Fibroblast of villous mesenchyme (primary cell): ENCODE measurements around the gene TRIM72. TPM values are rescaled to one million over a fixed set of nuclear protein-coding genes. Genes with fewer than 3 reads are reported as not detected.
"Not testable (repeated sequence)": the region's sequence is repeated elsewhere in the genome, so short reads cannot be mapped to it uniquely, and the experiment has no call there.

Experiments
- DNase-seq: peaks from one replicate; pipeline ENCODE4 v3.0.0-alpha.2; 2010; ENCODE audit warnings: low read depth
- H3K4me3 ChIP-seq: 2 replicates; pipeline ENCODE4 v1.5.1; 2011; ENCODE audit warnings: low read depth, mild to moderate bottlenecking, low read length
- total RNA-seq: library from RNA; depleted of rRNA; stranded (reverse); fragments of >200 nt; gene quantifications from 2 replicates; pipeline ENCODE4 v1.2.3, GENCODE V29; 2012
- TF ChIP-seq, protein P1 (sequence below): IDR thresholded peaks from 2 replicates; pipeline ENCODE4 v1.5.1; 2012; ENCODE audit warnings: low read depth, mild to moderate bottlenecking, low read length; ENCODE audit not compliant: insufficient read depth

Gene TRIM72
- total RNA-seq, 1 donor: not detected

DNA sequence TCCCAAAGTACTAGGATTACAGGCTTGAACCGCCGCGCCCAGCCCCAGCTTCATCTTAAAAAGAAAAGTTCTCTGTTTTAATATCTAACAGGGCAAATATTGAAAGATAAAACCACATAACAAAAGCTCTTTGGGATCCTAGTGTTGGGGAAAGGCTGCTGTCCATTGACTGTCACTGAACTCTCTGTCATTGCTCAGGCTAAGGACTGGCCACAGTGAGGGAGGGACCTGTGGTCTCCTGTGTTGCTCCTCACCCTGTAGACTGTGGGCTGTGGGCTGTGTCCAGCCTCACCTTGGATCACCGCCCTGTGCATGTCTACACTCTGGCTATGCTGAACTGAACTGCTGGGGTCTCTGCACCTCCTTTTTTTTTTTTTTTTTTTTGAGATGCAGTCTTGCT is 14.3 kb downstream of the TRIM72 start:
- TF ChIP-seq, protein P1, sequence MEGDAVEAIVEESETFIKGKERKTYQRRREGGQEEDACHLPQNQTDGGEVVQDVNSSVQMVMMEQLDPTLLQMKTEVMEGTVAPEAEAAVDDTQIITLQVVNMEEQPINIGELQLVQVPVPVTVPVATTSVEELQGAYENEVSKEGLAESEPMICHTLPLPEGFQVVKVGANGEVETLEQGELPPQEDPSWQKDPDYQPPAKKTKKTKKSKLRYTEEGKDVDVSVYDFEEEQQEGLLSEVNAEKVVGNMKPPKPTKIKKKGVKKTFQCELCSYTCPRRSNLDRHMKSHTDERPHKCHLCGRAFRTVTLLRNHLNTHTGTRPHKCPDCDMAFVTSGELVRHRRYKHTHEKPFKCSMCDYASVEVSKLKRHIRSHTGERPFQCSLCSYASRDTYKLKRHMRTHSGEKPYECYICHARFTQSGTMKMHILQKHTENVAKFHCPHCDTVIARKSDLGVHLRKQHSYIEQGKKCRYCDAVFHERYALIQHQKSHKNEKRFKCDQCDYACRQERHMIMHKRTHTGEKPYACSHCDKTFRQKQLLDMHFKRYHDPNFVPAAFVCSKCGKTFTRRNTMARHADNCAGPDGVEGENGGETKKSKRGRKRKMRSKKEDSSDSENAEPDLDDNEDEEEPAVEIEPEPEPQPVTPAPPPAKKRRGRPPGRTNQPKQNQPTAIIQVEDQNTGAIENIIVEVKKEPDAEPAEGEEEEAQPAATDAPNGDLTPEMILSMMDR: no peak
- H3K4me3 ChIP-seq: no peak overlapping the region
- DNase-seq: no peak

DNA sequence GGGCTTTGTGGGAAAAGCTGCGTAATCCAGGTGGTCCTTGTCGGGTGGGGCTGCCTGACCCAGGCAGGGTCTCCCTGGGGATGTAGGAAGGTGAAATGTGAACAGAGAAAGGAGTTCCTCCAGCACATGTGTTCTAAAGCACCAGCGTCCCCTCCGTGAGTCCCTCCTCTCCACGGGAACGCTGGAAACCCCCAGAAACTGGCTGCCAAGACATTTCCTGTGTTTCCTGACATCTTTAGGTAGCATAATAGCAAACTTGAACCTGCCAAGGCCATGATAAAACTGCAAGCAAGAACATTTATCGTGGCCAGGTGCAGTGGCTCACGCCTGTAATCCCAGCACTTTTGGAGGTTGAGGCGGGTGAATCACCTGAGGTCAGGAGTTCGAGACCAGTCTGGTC is 15.6 kb downstream of the TRIM72 start:
- no peak overlapping the region for H3K4me3 ChIP-seq
- TF ChIP-seq, protein P1: no peak
- DNase-seq: no peak

DNA sequence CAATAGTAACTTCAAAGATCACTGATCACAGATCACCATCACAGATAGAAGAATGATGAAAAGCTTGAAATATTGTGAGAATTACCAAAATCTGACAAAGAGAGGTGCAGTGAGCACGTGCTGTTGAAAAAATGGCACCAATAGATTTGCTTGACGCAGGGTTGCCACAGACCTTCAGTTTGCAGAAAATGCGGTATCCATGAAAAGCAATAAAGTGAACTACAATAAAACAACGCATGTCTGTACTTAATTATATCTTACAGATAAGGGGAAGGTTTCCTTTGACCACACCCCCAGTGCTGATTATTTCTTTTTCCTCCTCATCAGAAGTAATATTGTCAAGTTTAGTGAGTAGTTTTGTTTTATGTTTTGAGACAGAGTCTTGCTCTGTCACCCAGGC is 24.1 kb downstream of the TRIM72 start:
- H3K4me3 ChIP-seq: no peak overlapping the region
- TF ChIP-seq, protein P1: no peak
- no peak for DNase-seq

DNA sequence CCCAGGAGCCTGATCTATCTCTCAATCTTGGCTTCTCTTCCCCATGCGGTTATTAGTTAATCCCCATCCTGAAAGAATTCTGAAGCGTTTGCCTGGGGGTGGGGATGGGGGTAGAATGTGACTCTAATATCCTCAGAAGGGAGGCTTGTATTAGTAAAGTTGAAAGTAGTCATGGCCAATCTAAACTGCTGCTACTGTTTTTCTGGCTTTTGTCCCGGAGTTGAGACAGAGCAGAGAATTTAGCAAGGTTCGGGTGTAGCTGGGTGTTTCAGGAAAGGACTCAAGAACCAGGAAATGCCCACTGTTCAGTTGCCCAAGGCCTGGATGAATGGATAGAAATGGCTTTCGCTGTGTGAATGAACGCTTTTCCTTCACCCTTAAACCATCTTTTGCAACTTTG is 28.3 kb downstream of the TRIM72 start:
- TF ChIP-seq, protein P1: no peak
- DNase-seq: peak; percentile 6
- H3K4me3 ChIP-seq: no peak overlapping the region

DNA sequence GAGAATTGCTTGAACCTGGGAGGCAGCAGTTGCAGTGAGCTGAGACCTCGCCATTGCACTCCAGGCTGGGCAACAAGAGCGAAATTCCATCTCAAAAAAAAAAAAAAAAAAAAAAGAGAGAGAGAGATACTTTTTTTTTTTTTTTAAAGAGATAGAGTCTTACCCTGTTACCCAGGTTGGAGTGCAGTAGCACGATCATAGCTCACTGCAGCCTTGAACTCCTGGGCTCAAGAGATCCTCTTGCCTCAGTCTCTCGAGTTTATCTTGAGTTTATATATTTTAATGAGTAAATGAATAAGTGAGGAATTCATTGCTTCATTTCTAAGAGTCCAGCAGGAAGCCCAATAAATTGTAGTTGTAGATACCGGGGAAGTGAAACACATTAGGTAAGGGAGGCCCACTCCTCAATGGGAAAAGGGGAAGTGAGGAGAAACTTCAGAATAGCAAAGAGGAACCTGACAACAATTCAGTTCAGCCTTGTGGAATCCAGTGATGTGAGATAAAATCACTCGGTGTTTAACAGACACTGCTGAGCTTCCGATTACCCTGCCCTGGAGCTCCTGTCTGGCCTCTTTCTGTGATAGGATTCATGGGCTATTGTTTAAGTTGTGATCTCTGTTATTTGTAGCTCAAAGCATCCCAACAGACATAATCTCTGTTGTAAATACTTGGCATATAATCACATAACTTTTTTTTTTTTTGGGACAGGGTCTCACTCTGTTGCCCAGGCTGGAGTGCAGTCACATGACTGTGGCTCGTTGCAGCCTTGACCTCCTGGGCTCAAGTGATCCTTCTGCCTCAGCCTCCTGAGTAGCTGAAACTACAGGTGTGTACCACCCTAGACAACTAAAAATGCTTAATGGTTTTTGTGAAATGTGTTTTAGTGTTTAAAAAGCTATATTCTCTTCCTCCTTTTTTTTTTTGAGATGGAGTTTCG is 30.1 kb downstream of the TRIM72 start:
- H3K4me3 ChIP-seq: no peak overlapping the region
- DNase-seq: no peak
- TF ChIP-seq, protein P1: no peak

DNA sequence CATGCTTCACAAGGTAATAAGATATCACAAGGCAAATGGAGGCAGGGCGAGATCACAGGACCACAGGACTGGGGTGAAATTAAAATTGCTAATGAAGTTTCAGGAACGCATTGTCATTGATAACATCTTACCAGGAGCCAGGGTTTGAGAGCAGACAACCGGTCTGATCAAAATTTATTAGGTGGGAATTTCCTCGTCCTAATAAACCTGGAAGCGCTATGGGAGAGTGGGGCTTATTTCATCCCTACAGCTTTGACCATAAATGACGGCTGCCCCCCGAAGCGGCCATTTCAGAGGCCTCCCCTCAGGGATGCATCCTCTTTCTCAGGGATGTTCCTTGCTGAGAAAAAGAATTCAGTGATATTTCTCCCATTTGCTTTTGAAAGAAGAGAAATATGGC is 31.7 kb downstream of the TRIM72 start:
- H3K4me3 ChIP-seq, DNase-seq: not testable (repeated sequence)

DNA sequence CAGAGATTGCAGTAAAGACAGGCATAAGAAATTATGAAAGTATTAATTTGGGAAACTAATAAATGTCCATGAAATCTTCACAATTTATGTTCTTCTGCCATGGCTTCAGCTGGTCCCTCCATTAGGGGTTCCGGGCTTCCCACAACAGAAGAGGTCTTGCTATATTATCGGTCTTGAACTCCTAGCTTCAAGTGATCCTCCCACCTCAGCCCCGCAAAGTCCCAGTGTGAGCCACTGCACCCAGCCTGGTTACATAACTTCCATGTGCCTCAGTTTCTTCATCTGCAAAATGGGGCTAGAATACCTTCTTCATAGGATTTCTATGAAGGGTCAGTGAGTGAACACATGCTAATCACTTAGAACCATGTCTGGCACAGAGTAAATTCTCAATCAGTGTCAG is 32.4 kb downstream of the TRIM72 start:
- no peak overlapping the region for H3K4me3 ChIP-seq
- TF ChIP-seq, protein P1: no peak
- no peak for DNase-seq
